ENCODE data around the gene FAM161B.
A peak's percentile ranks its signal among the peaks of the same experiment; 100 is the strongest.
"Not testable (repeated sequence)": the region's sequence is repeated elsewhere in the genome, so short reads cannot be mapped to it uniquely, and the experiment has no call there.

Gene FAM161B, protein sequence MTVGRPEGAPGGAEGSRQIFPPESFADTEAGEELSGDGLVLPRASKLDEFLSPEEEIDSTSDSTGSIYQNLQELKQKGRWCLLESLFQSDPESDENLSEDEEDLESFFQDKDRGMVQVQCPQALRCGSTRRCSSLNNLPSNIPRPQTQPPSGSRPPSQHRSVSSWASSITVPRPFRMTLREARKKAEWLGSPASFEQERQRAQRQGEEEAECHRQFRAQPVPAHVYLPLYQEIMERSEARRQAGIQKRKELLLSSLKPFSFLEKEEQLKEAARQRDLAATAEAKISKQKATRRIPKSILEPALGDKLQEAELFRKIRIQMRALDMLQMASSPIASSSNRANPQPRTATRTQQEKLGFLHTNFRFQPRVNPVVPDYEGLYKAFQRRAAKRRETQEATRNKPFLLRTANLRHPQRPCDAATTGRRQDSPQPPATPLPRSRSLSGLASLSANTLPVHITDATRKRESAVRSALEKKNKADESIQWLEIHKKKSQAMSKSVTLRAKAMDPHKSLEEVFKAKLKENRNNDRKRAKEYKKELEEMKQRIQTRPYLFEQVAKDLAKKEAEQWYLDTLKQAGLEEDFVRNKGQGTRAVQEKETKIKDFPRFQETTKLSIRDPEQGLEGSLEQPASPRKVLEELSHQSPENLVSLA

DNA sequence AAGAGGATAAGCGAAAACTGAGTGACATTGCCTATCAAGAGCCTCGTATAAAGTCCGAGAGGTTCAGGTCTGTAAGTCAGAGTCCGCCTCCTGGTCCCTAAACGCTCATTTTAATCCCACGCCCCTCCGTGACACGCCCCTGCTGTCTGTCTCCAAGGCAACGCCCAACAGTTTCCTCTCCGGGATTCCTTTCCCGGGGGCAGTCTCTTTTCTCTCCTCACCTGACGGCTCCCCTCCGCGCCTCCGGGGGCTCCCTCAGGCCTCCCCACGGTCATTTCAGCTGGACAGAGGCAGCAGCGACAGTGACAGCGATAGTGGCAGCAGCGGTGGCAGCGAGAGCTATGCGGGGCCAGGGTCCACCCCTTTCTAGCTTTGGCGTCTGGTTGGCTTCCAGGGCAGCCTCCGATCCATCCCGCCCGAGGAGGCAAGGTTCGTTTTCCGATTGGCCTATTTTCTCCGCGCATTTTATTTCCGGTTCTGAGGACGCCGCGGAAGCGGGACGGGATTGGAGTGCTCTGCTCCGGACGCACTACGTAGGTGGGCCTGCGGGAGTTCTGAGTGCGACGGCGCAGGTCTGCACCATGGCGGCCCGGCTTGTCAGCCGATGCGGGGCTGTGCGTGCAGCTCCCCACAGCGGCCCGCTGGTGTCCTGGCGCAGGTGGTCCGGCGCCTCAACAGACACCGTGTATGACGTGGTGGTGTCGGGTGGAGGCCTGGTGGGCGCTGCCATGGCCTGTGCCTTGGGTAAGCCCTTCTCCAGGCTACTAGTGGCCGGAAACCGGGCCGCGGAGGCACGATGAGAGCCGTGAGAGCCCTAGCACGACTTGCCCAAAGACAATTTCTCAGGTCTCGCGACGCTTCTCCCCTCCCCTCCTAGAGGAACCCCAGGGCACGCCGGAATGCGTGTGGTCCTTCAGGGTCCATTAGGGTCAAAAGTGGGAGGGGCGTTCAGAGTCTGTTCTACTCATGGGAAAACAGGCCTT is at the start of gene FAM161B, which contains the start of gene COQ6:
Gene FAM161B, minus strand, starts transcription at position 343 of the 983 bp plus-strand sequence. Its CDS starts 68 bp downstream, at position 275.
Gene COQ6, plus strand, starts transcription at position 551 of the 983 bp plus-strand sequence. Its CDS starts 31 bp downstream, at position 582.
- peak; percentile 88 for DNase-seq

DNA sequence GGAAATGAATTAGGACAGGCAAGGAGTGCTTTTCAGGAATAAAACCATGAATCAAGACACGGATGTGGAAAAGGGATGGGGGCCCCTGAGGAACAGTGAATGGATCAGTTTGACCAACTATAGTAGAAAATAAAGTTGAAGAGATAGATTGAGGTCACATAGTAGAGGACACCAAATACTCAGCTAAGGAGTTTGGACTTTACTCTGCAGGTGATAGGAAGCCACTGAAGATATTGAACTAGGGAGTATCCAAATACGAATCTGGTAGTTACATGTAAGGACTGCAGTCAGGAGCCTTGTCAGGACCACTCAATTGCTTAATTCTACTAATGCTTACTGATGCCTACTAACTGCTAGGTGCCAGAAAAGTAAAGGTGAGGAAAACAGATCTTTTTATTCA is 48.8 kb upstream of the FAM161B start:
- DNase-seq: no peak

DNA sequence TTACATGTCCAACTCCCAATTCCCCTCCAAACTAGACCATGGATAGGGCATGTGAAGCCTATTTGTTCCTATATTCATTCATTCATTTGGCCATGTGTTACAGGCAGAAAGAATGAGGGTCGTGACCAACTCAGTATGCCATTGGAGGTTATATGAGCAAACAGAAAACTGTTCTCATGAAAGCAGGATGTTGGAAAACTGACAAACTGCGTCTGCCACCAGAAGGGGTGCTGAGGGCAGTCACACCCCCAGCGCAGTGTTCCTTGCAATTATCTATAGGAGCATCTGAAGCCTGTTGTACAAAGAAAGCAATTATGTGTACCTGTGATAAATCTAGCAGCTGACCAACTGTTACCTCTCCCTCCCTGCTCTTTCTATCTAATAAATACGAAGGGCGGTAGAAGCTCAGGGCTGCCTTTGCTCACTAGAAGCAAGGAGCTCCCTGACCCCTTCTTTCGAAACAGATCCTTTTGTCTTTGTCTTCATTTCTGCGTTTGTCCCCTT is 48.1 kb upstream of the FAM161B start:
- no peak for DNase-seq

DNA sequence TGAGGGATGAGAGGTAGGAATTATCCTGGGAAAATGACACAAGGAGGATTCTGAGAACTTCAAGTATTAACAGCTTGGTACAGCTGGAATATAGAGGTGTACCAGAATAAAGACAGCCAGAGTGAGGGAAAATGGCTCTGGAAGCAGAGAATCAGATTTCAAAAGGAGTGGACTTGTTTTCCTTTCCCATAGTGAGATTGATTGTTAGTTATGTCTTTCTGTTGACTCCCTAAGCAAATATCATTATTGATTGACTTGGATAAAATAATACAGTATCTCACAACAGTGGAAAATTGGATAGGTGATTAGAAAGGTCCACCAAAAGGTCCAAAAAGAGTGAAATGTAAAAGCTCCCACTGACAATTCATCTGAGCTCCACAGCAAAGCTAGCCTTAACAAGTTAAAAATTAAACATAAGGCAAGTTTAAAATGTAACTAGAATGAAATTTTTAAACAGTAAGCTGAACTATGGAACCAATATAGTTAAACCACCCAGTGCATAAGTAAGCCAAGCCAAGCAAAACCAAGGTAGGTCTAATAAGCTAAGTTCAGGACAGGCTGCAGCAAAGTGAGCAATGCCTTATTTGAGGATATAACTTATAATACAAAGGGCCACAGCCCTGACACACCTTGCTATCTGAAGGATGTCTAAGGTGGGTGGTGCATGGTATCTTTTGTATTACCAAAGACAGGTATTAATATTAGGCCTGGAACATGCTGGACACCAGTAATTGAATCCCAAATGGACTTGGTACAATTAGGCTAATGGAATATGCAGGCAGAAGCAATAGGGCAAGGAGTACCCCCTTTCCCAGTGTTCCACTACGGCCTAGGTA is 47.4 kb upstream of the FAM161B start:
- DNase-seq: no peak

DNA sequence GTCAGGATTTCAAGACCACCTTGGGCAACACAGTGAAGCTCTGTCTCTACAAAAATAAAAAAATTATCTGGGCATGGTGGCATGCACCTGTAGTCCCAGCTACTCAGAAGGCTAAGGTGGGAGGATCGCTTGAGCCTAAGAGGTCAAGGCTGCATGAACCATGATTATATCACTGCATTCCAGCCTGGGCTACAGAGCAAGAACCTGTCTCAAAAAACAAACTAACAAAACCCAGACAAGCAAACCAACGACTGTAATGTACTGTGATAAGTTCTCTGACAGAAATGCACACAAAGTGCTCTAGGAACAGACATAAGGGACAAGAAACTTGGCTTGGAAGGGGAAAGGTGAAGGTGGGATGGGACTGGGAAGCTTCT is 46.8 kb upstream of the FAM161B start:
- DNase-seq: no peak

DNA sequence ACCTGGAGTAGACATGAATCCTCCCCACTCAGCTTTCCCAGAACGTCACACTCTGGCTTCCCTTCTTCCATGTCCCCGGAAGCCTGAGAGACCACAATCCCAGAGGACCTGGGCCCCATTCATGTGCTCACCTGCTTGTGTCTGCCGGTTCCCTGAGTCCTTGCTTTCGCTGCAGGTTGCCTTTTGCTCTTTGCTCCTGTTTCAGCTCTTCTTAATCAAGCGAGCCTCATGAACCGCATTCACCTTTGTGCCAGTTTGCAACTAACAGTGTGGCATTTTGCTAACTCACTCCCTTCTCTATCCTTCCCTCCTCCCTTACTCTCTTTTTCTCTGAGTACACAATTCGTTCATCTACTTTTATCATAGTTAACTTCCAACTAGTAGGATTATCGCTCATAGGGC is 46.1 kb upstream of the FAM161B start:
- DNase-seq: no peak

DNA sequence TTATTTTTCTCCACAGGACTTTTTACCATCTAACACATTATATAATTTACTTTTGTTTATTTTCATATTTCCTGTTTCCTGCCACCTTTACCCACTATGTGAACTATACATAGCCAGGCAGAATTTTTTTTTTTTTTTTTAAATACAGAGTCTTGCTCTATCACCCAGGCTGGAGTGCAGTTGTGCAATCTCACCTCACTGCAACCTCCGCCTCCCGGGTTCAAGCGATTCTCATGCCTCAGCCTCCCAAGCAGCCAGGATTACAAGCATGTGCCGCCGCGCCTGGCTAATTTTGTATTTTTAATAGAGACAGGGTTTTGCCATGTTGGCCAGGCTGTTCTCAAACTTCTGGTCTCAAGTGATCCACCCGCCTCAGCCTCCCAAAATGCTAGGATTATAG is 45.0 kb upstream of the FAM161B start:
- not testable (repeated sequence) for DNase-seq

DNA sequence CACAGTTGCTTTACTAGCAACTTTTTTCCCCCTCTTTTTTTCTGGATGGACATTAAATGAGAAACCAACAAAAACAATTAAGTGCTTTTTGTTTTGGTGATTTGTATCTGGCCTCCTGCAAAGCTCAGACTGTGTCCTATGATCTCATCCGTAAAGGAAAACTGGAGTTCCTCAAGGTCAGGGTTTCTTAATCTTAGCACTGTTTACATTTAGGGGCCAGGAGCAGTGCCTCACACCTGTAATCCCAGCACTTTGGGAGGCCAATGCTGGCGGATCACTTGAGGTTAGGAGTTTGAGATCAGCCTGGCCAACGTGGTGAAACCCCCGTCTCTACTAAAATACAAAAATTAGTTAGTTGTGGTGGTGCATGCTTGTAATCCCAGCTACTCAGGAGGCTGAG is 41.2 kb upstream of the FAM161B start:
- no peak for DNase-seq

DNA sequence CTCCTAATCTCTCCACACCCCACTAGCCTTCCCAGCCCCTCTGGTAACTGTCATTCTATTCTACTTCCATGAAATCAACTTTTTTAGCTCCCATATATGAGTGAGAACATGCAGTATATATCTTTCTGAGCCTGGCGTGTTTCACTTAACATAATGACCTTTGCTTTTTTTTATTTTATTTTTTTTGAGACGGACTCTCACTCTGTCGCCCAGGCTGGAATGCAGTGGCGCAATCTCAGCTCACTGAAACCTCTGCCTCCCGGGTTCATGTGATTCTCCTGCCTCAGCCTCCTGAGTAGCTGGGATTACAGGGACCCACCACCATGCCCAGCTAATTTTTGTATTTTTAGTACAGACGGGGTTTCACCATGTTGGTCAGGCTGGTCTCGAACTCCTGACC is 38.8 kb upstream of the FAM161B start:
- not testable (repeated sequence) for DNase-seq

DNA sequence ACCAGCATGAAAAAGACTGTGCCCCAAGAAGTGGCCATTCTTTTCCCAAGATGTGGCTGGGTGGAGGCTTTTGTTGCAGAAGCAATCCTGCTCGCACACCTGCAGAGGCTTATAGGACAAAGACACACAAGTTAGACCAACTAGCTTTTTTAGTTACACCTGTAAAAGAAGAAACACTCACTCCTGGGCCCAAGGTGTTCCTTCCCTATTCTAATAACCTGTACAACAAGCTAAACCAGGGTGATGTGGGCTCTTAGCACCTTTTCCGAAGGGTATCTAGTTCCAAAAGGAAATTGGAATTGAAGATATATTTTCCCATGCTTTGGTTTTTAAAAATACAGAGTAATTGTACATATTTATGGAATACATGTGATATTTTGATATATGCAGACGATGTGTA is 38.2 kb upstream of the FAM161B start:
- no peak for DNase-seq

DNA sequence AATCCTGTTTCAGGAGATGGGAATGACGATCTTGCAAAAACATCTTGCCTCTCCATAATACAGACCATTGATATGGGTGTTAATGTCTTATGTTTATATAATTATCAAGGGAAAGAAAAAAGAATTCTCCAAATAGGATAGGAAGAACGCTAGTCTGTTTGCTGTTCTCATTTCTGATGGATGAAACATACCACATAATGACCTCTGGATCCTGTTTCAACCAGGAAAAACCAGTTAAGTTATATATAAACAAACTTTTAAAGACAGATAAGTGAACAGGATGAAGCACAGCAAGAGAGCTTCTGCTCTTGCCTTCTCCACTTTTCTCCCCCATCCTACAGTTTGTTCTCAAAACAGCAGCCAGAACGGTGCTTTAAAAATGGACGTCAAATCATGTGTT is 28.0 kb upstream of the FAM161B start:
- no peak for DNase-seq

DNA sequence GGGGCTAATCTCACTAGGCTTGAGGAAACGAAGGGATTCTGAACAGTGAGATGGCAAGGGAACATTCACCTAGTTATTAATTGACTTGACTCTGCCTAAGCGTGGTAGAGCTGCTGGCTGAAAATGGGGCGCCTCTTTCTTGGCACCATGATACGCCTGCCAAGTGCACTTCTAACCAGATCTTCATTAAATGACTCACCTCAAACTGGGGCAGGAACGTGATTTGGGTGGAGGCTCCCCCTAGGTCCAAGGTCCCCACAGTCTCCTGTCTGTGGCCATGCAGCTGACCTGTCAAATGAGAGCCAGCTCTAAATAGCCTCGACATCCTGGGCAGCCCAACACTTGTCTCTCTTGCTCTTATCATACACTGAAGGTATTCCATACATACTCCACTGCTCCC is 26.2 kb upstream of the FAM161B start:
- no peak for DNase-seq

DNA sequence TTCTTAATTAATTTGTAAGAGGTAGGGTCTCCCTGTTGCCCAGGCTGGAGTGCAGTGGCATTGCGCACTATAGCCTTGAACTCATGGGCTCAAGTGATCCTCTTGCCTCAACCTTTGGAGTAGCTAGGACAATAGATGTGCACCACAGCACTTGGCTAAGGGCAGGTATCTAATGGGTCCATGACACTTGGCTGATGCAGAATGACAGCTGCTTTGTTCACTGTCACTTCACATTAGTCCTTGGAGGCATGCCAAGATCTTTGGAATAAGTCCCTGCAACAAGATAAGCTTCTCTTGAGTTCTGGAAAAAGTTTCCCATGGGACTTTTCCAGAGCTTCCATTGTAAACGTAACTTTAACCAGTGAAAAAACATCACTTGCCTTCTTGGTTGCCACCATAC is 23.6 kb upstream of the FAM161B start:
- DNase-seq: no peak

DNA sequence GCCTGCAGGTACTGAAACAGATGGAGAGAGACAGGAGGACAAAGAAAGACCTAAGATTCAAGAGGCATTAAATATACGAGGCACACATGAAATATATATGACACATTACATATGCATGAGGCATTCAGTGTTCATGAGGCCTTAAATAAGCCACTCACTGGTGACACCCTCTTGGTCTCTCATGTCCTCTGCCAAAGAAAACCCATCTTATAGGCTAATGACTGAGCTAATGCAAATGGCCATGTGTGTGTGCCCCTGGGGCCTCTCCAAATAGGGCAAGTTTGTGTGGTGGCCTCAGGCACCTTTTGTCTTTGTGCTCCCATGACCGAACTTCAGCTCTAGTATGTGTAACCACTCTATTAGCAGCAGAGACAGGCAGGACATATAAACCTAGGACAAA is 19.0 kb upstream of the FAM161B start:
- no peak for DNase-seq

DNA sequence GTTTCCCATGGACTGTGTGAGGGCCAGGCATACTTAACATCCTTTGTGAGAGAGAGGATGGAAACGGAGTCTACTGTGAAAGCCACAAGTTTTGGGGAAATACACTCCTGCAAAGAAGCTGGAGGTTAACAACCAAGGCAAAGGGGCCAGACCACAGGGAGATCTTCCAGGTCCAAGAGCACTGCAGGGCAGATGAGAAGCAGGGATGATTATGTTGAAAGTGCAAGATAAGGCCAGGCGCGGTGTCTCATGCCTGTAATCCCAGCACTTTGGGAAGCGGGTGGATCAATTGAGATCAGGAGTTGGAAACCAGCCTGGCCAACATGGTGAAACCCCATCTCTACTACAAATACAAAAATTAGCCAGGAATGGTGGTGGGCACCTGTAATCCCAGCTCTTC is 15.3 kb upstream of the FAM161B start:
- no peak for DNase-seq

DNA sequence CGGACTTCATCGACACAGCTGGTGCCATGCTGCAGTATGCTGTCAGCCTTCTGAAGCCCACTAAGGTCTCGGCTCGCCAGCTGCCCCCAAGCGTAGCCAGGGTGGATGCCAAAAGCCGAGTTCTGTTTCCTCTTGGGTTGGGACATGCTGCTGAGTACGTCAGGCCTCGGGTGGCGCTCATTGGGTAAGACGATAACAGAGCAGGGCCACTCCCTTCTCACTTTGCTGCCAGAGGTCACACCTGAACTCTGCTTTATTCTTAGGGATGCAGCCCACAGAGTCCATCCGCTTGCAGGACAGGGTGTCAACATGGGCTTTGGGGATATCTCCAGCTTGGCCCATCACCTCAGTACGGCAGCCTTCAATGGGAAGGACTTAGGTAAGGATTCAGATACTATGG is 11.3 kb upstream of the FAM161B start:
- DNase-seq: no peak

DNA sequence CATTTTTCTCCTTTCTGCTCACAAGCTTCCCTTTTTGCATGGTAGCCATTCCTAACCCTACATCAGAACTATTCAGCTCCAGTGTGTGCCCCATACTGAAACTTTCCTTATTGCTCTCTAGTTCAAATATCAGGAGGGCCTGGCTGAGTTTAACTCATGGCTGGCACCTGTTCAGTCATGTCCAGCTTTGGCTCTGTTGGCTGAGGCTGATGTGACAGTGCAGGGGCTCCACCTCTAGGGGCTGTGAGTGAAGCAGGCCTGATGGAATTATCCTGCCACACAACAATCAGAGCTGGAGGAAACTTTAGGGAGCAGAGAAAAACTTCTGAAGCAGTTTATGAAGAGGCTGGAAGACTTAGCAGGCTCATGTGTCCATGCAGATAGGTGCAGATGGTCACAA is 8.7 kb upstream of the FAM161B start:
- no peak for DNase-seq

DNA sequence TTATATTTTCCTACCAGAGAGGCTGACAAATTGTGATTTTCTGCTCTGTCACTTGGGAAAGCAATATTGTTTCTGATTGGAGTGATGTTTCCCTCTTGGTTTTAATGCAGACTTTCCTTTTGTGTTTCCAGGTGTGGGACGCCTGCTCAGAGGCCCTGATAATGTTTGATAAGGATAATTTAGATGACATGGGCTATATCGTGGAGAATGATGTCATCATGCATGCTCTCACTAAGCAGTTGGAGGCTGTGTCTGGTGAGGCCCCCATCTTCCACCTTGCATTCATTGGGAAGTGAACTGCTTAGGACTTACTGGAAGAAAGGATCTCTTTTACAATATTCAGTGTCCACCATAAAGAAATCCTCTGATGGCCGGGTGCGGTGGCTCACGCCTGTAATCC is 5.8 kb upstream of the FAM161B start:
- DNase-seq: no peak

DNA sequence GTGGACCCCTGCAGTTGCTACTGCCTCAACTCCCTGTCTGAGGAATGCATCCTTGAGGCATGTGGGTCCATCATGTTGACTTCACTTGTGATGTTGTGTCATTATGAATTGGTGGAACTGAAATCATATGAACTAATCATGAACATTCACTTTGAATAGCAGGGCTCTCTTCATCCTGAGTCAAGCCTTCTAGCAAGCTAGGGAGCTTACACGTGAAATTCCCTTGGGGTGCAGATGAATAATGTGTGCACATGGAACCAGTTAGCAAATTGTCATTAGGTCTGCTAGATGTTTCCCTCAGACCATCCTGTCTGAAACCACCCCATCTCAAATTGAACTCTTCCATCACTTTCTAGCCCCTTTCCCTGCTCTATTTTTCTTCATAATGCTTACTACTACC is 3.8 kb upstream of the FAM161B start:
- no peak for DNase-seq

DNA sequence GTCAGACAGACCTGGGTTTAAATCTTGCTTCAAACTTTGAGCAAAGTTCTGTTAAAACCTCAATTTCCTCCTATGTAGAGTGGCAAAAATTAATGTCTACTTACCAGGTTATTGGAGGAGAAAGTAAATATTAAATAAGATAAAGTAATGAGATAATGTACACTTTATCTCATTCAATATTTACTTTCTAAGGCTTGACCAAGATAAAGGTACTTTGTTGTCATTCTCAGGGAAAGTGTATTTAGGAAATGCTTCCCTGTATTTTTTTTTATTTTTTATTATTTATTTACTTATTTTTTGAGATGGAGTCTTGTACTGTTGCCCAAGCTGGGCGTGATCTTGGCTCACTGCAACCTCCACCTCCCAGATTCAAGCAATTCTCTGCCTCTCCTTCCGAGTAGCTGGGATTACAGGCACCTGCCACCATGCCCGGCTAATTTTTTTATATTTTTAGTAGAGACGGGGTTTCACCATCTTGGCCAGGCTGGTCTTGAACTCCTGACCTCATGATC is 4.7 kb downstream of the FAM161B start:
- DNase-seq: no peak

DNA sequence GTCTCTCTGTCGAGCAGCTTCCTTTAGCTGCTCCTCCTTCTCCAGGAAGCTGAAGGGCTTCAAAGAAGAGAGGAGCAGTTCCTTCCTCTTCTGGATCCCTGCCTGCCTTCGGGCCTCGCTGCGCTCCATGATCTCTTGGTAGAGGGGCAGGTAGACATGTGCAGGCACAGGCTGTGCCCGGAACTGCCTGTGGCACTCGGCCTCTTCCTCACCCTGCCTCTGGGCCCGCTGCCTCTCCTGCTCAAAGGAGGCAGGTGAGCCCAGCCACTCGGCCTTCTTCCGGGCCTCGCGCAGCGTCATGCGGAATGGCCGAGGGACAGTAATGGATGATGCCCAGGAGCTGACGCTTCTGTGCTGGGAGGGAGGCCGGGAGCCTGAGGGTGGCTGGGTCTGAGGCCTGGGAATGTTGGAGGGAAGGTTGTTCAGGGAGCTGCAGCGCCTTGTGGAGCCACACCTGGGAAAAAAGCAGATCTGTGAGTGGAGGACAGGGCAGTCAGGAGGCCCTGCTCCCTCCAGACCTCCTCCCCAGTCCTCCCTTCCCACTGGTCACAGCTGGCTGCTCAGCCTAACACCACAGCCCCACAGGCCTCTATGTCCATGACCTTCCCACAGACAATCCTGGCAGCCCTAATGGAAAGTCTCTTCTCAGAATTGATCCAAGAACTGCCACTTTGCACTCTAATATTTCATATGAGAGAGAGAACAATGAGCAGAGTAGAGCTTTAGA is 5.3 kb downstream of the FAM161B start:
- DNase-seq: no peak

Measured in stimulated activated CD4-positive, alpha-beta T cell treated with anti-CD3 and anti-CD28 coated beads, Interleukin-4, amount 100 ng/mL, for 1 hour (primary cell).